Stimulated activated naive B cell treated with anti-CD40 and anti-IgM and Interleukin-4, amounts not matched to agents 10 μg/mL and 1 μg/mL and 100 μg/mL, for 72 hours (primary cell): ENCODE data around the gene MACROH2A1.

Experiments
- ATAC-seq, 2 donors: fragments of 150-1000 bp; cut with Tn5 transposase; replicated peaks; 2 replicates each; pipeline ENCODE4 v1.10.0; 2021; ENCODE audit warnings: moderate library complexity in 1 of 2
- DNase-seq: peaks from one replicate; pipeline ENCODE4 v3.0.0; 2021
- H3K27ac Mint-ChIP-seq: one replicate; pipeline ENCODE4 v1.8.0; 2022; ENCODE audit warnings: mild to moderate bottlenecking, mixed read lengths
- H3K27me3 Mint-ChIP-seq, 2 donors: one replicate each; pipeline ENCODE4 v1.8.0; 2022; ENCODE audit warnings: mixed read lengths in 2 of 2
- H3K36me3 Mint-ChIP-seq, 2 donors: one replicate each; pipeline ENCODE4 v1.8.0; 2022; ENCODE audit warnings: mixed read lengths in 2 of 2, mild to moderate bottlenecking in 1 of 2
- H3K4me1 Mint-ChIP-seq, 2 donors: one replicate each; pipeline ENCODE4 v1.8.0; 2022; ENCODE audit warnings: mixed read lengths in 2 of 2, mild to moderate bottlenecking in 1 of 2
- H3K4me3 Mint-ChIP-seq, 2 donors: one replicate each; pipeline ENCODE4 v1.8.0; 2022; ENCODE audit warnings: mild to moderate bottlenecking in 2 of 2, mixed read lengths in 2 of 2, moderate library complexity in 1 of 2
- H3K9me3 Mint-ChIP-seq, 2 donors: one replicate each; pipeline ENCODE4 v1.8.0; 2022; ENCODE audit warnings: mixed read lengths in 2 of 2, mild to moderate bottlenecking in 1 of 2

The MACROH2A1 gene

GRCh38 chr5:135295852-135296251 lies 103.2 kb downstream of the MACROH2A1 start:
- ATAC-seq (no peak), DNase-seq (no peak)
- Mint-ChIP-seq H3K9me3 (no peaks in the 10 kb centered on the region), H3K27me3 (peaks cover 14 to 16% of the 10 kb centered on the region in 2 donors), H3K27ac (no peak overlapping the region), H3K4me3 (no peak overlapping the region), H3K36me3 (no peaks in the 10 kb centered on the region), H3K4me1 (no peaks in the 10 kb centered on the region)

- DNase-seq (no peak), ATAC-seq (no peak)
- Mint-ChIP-seq H3K9me3 (no peaks in the 10 kb centered on the region), H3K27ac (no peak overlapping the region), H3K4me1 (no peaks in the 10 kb centered on the region), H3K27me3 (peaks cover 17 to 22% of the 10 kb centered on the region in 2 donors), H3K4me3 (no peak overlapping the region), H3K36me3 (no peaks in the 10 kb centered on the region)
These were observed 104.2 kb downstream of the MACROH2A1 start for GRCh38 chr5:135294793-135295192.

GRCh38 chr5:135289651-135290050 lies 109.4 kb downstream of the MACROH2A1 start:
- H3K27me3 Mint-ChIP-seq: peaks cover 29 to 30% of the 10 kb centered on the region in 2 donors

GRCh38 chr5:135287551-135287950 lies 111.5 kb downstream of the MACROH2A1 start:
- Mint-ChIP-seq H3K9me3 (peaks cover 2 to 4% of the 10 kb centered on the region in 2 donors), H3K27ac (no peak overlapping the region), H3K4me3 (no peak overlapping the region), H3K4me1 (no peaks in the 10 kb centered on the region), H3K27me3 (peaks cover 39 to 47% of the 10 kb centered on the region in 2 donors), H3K36me3 (peaks cover 0 to 2% of the 10 kb centered on the region in 2 donors)
- DNase-seq: no peak
- ATAC-seq: no peak

More at GRCh38 chr5:135289651-135290050, 109.4 kb downstream of the MACROH2A1 start:
- no peak for ATAC-seq
- no peaks in the 10 kb centered on the region for H3K4me1 Mint-ChIP-seq
- no peak overlapping the region for H3K27ac Mint-ChIP-seq
- H3K9me3 Mint-ChIP-seq: peaks cover 2 to 4% of the 10 kb centered on the region in 2 donors
- H3K36me3 Mint-ChIP-seq: peaks cover 0 to 2% of the 10 kb centered on the region in 2 donors
- H3K4me3 Mint-ChIP-seq: no peak overlapping the region
- no peak for DNase-seq
